Trophoblast cell (in vitro differentiated cells and primary cell): ENCODE measurements around the gene STAT3. TPM values are rescaled to one million over a fixed set of nuclear protein-coding genes. Genes with fewer than 3 reads are reported as not detected.

Source experiments
- DNase-seq, 2 donors: peaks; one replicate each; pipeline ENCODE4 v3.0.0-alpha.2; 2016
- H2AFZ ChIP-seq: 2 replicates; pipeline ENCODE4 v1.6.1; 2013; ENCODE audit warnings: low read length, moderate library complexity, mild to moderate bottlenecking; ENCODE audit not compliant: insufficient read depth, poor library complexity
- H2AK5ac ChIP-seq: 2 replicates; pipeline ENCODE4 v1.6.1; 2013; ENCODE audit warnings: mild to moderate bottlenecking, low read length
- H2BK120ac ChIP-seq: 2 replicates; pipeline ENCODE4 v1.6.1; 2013; ENCODE audit warnings: low read length, mild to moderate bottlenecking, moderate library complexity; ENCODE audit not compliant: insufficient read depth, poor library complexity
- H2BK12ac ChIP-seq: 2 replicates; pipeline ENCODE4 v1.6.1; 2013; ENCODE audit warnings: mild to moderate bottlenecking, low read length, moderate library complexity
- H2BK5ac ChIP-seq: 2 replicates; pipeline ENCODE4 v1.6.1; 2013; ENCODE audit warnings: low read length, low read depth, moderate library complexity, mild to moderate bottlenecking; ENCODE audit not compliant: poor library complexity
- H3K14ac ChIP-seq: 2 replicates; pipeline ENCODE4 v1.6.1; 2013; ENCODE audit warnings: mild to moderate bottlenecking, low read length
- H3K18ac ChIP-seq: 2 replicates; pipeline ENCODE4 v1.6.1; 2013; ENCODE audit warnings: mild to moderate bottlenecking, low read length
- H3K23ac ChIP-seq: 2 replicates; pipeline ENCODE4 v1.6.1; 2013; ENCODE audit warnings: low read length
- H3K27ac ChIP-seq: 2 replicates; pipeline ENCODE4 v1.5.1; 2013; ENCODE audit warnings: low read depth, mild to moderate bottlenecking, inconsistent platforms, low read length, moderate library complexity
- H3K27me3 ChIP-seq: 2 replicates; pipeline ENCODE4 v1.6.1; 2013; ENCODE audit warnings: inconsistent platforms, mild to moderate bottlenecking, low read length, moderate library complexity; ENCODE audit not compliant: insufficient read depth
- H3K36me3 ChIP-seq, 2 experiments: 1 replicate in 1 of 2; 2 replicates in 1 of 2; pipeline ENCODE4 v1.6.1; 2013; ENCODE audit warnings: low read length in 2 of 2, mild to moderate bottlenecking in 2 of 2, moderate library complexity in 1 of 2; ENCODE audit not compliant: insufficient read depth in 2 of 2, control insufficient read depth in 1 of 2
- H3K4ac ChIP-seq: 2 replicates; pipeline ENCODE4 v1.6.1; 2013; ENCODE audit warnings: low read depth, mild to moderate bottlenecking, low read length, moderate library complexity
- H3K4me1 ChIP-seq, 2 experiments: 1 replicate in 1 of 2; 2 replicates in 1 of 2; pipeline ENCODE4 v1.6.1; 2013; ENCODE audit warnings: low read length in 2 of 2, mild to moderate bottlenecking in 2 of 2, moderate library complexity in 1 of 2; ENCODE audit not compliant: insufficient read depth in 2 of 2, control insufficient read depth in 1 of 2
- H3K4me2 ChIP-seq: 2 replicates; pipeline ENCODE4 v1.6.1; 2013; ENCODE audit warnings: inconsistent platforms, mild to moderate bottlenecking, low read length, moderate library complexity
- H3K4me3 ChIP-seq: 2 replicates; pipeline ENCODE4 v1.5.1; 2013; ENCODE audit warnings: mild to moderate bottlenecking, low read depth, low read length, inconsistent platforms
- H3K79me1 ChIP-seq: one replicate; pipeline ENCODE4 v1.6.1; 2013; ENCODE audit warnings: low read length
- H3K79me2 ChIP-seq: 2 replicates; pipeline ENCODE4 v1.6.1; 2013; ENCODE audit warnings: low read length, mild to moderate bottlenecking; ENCODE audit not compliant: control insufficient read depth, insufficient read depth, poor library complexity
- H3K9ac ChIP-seq: 2 replicates; pipeline ENCODE4 v1.6.1; 2013; ENCODE audit warnings: mild to moderate bottlenecking, low read length
- H3K9me3 ChIP-seq: 2 replicates; pipeline ENCODE4 v1.6.1; 2013; ENCODE audit warnings: low read depth, mild to moderate bottlenecking, control low read depth, inconsistent platforms, low read length; ENCODE audit not compliant: insufficient read depth
- H4K12ac ChIP-seq: 2 replicates; pipeline ENCODE4 v1.6.1; 2013; ENCODE audit warnings: low read depth, mild to moderate bottlenecking, low read length, moderate library complexity
- H4K8ac ChIP-seq: 2 replicates; pipeline ENCODE4 v1.6.1; 2013; ENCODE audit warnings: low read depth, mild to moderate bottlenecking, low read length, moderate library complexity
- H4K91ac ChIP-seq: one replicate; pipeline ENCODE4 v1.6.1; 2013; ENCODE audit warnings: low read depth, mild to moderate bottlenecking, low read length, moderate library complexity
- WGBS: extraction: QIAGEN DNeasy Blood & Tissue Kit; methylation state at CpG from one replicate; pipeline ENCODE4 v1.1.7; 2013; ENCODE audit warnings: missing lambda C conversion rate; ENCODE audit not compliant: insufficient read length, insufficient coverage; ENCODE audit errors: extremely low coverage; 5-methylcytosine and 5-hydroxymethylcytosine counted together
- polyA plus RNA-seq: library from polyadenylated mRNA; stranded (reverse); fragments of 200-250 nt; gene quantifications from 2 replicates; pipeline ENCODE4 v1.2.3, GENCODE V29; 2013

STAT3 gene
- polyA plus RNA-seq: 30.4 and 32.5 TPM in 2 replicates

DNA sequence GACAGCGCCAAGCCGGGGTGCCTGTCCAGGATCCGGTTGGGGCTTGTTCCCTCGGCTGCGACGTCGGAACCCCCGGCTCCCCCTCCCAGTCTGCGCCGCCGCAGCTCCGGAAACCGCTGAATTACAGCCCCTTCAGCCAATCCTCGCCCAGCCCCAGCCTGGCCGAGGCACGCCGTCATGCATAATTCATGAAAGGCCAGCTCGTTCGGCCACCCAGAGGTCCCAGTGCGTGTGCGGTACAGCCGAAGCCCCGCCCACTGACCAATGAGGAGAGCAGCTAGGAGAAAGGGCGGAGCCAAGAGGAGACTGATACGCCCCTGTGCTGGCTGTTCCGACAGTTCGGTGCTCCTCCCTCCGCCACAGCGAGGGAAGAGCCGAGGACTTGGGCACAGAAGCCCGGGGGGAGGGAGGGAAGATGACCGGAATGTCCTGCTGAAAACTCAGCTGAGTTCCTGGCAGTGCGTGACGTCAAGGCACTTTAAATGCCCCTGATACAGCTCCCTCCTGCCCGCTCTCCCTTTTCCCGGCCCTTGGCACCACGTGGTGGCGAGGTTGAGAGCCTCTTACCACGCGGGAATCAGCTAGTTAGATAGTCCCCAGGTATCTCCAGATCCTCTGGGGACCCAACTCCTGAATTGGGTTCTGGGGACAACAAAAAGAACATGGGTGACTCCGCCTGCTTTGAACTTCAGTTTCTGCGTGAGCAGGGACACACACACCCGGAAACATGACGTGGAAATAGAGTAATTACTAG, at the start of gene STAT3:
Gene STAT3 (minus strand): TSS at position 62 of the 754 bp plus-strand sequence. CDS start 39,926 bp downstream, outside the sequence.
- Histone ChIP-seq H3K4me1 (peaks cover 3 to 5% of the 10 kb centered on the region in 2 experiments), H3K18ac (peak within 1 kb of the TSS; percentile 85), H3K9ac (peak within 1 kb of the TSS; percentile 54), H3K9me3 (no peaks in the 10 kb centered on the region), H3K4me2 (peak within 1 kb of the TSS; percentile 92), H3K4ac (peak within 1 kb of the TSS; percentile 49), H2AFZ (peak within 1 kb of the TSS; percentile 74), H3K79me2 (peaks cover 7% of the 10 kb centered on the region), H2AK5ac (no peak within 1 kb of the TSS), H3K27ac (peak within 1 kb of the TSS; percentile 29), H3K27me3 (no peaks in the 10 kb centered on the region), H3K79me1 (peaks cover 10% of the 10 kb centered on the region), H4K91ac (peak within 1 kb of the TSS; percentile 67), H2BK5ac (peak within 1 kb of the TSS; percentile 85), H3K4me3 (peak within 1 kb of the TSS; percentile 94), H2BK12ac (no peak within 1 kb of the TSS), H3K23ac (peak within 1 kb of the TSS; percentile 64), H4K8ac (peak within 1 kb of the TSS; percentile 82), H4K12ac (peak within 1 kb of the TSS; percentile 13), H3K14ac (peak within 1 kb of the TSS; percentile 62), H2BK120ac (peak within 1 kb of the TSS; percentile 46), H3K36me3 (no peaks in the 10 kb centered on the region)
- no CpG with 5 or more reads among the region's 44 CpGs for WGBS
- peak; percentile 100 for DNase-seq

DNA sequence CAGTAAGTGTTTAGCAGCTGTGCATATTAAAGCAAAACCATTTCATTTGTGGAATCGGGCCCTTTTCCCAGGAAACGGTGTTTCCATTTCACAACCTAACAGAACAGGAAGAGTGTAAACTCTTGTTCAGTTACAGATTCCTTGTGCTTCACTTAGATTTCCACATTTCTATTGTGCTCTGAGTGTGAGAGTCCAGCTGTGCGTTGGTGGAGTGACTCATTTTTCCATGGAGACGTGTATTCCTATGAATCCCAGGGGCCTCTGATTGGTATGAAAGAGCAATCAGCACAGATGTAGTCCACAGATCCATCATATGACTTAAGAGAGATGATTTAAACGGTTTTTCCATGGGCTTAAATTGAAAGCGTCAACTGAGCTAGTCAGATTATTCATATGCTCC, 48.1 kb upstream of the STAT3 start:
- H3K4me2 ChIP-seq: no peak overlapping the region
- H3K9me3 ChIP-seq: no peaks in the 10 kb centered on the region
- H4K12ac ChIP-seq: no peak overlapping the region
- H2BK5ac ChIP-seq: no peak overlapping the region
- H2AFZ ChIP-seq: no peak overlapping the region
- no peaks in the 10 kb centered on the region for H3K79me2 ChIP-seq
- no peak overlapping the region for H3K27ac ChIP-seq
- H3K4ac ChIP-seq: no peak overlapping the region
- no peak overlapping the region for H3K4me3 ChIP-seq
- WGBS: no CpG with 5 or more reads among the region's 6 CpGs
- no peak overlapping the region for H2BK12ac ChIP-seq
- H3K27me3 ChIP-seq: no peaks in the 10 kb centered on the region
- no peak overlapping the region for H2AK5ac ChIP-seq
- no peaks in the 10 kb centered on the region for H3K79me1 ChIP-seq
- H4K8ac ChIP-seq: no peak overlapping the region
- DNase-seq: peak in 1 of 2 donors; percentile 22
- no peak overlapping the region for H3K23ac ChIP-seq
- H3K4me1 ChIP-seq: peaks cover 2 to 6% of the 10 kb centered on the region in 2 experiments
- no peak overlapping the region for H2BK120ac ChIP-seq
- no peak overlapping the region for H4K91ac ChIP-seq
- no peak overlapping the region for H3K14ac ChIP-seq
- H3K36me3 ChIP-seq: no peaks in the 10 kb centered on the region
- no peak overlapping the region for H3K9ac ChIP-seq
- H3K18ac ChIP-seq: no peak overlapping the region

DNA sequence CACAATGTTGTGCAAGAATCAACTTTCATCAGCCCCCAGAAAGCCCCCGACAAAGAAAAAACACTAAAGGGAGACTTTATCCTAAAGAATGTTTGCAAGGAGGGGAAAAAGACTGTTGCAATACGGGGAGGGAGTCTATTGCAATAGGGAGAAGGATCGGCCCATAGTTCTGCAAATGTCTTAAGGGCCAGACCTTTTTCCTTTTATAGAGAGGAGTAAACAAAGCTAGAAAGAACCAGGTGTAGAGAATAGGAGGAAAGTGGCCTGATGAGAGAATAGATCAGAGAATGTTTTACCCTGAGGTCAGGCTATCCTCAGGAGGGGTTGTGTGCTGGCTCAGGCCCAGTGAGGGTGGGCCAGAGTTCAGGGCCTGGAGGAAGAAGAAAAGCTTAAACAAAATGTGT, 43.5 kb upstream of the STAT3 start:
- Histone ChIP-seq H2BK120ac (no peak overlapping the region), H3K27ac (peak overlapping the region; percentile 70), H3K9me3 (no peaks in the 10 kb centered on the region), H3K4me3 (no peak overlapping the region), H3K4me2 (no peak overlapping the region), H3K79me1 (no peaks in the 10 kb centered on the region), H3K4me1 (peaks cover 4 to 12% of the 10 kb centered on the region in 2 experiments), H3K23ac (no peak overlapping the region), H2AK5ac (no peak overlapping the region), H4K8ac (no peak overlapping the region), H2BK5ac (peak overlapping the region; percentile 29), H3K14ac (no peak overlapping the region), H3K9ac (no peak overlapping the region), H3K79me2 (no peaks in the 10 kb centered on the region), H4K91ac (peak overlapping the region; percentile 28), H3K18ac (no peak overlapping the region), H3K36me3 (no peaks in the 10 kb centered on the region), H2AFZ (no peak overlapping the region), H3K4ac (no peak overlapping the region), H4K12ac (no peak overlapping the region), H3K27me3 (no peaks in the 10 kb centered on the region), H2BK12ac (peak overlapping the region; percentile 55)
- DNase-seq: peak in 1 of 2 donors; percentile 66
- WGBS: no CpG with 5 or more reads among the region's 3 CpGs

DNA sequence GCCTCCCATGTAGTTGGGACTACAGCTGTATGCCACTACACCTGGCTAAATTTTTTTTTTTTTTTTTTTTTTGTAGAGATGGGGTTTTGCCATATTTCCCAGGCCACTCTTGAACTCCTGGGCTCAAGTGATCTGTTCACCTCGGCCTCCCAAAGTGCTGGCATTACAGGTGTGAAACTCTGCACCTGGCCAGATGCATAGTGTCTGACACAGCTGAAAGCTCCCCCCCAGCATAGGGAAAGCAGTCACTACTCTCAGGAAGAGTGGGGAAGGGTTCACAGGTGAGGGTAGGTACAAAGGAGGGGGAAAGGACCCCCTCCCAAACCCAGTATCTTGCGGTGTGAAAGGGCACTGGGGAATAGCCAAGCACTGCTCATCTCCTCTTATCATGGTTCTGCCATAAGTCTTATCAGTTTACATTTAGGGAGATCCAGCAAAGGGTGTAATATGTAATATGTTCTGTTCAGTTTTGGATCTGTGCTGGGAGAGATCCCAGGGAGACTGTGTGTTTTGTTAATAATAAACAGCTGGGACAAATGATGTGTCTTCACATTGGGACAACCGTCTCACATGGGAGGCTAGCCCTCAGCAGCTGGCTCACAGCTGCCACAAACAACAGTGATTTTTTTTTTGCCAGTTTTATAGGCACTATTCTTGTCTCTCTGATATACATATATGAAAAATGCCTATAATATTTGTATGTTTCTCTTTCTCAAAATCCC, 41.6 kb upstream of the STAT3 start:
- H2BK5ac ChIP-seq: no peak overlapping the region
- H3K4me2 ChIP-seq: no peak overlapping the region
- no peak overlapping the region for H3K4me3 ChIP-seq
- no peak overlapping the region for H4K12ac ChIP-seq
- H2AFZ ChIP-seq: no peak overlapping the region
- no peaks in the 10 kb centered on the region for H3K27me3 ChIP-seq
- no peaks in the 10 kb centered on the region for H3K79me1 ChIP-seq
- H3K14ac ChIP-seq: no peak overlapping the region
- H3K79me2 ChIP-seq: no peaks in the 10 kb centered on the region
- no peak overlapping the region for H3K27ac ChIP-seq
- H3K4me1 ChIP-seq: peaks cover 4 to 12% of the 10 kb centered on the region in 2 experiments
- H3K9ac ChIP-seq: no peak overlapping the region
- H3K18ac ChIP-seq: no peak overlapping the region
- H2AK5ac ChIP-seq: no peak overlapping the region
- no peak overlapping the region for H4K91ac ChIP-seq
- H3K9me3 ChIP-seq: no peaks in the 10 kb centered on the region
- no peak for DNase-seq
- H3K23ac ChIP-seq: no peak overlapping the region
- H2BK12ac ChIP-seq: no peak overlapping the region
- WGBS: no CpG with 5 or more reads among the region's 3 CpGs
- no peaks in the 10 kb centered on the region for H3K36me3 ChIP-seq
- no peak overlapping the region for H2BK120ac ChIP-seq
- H3K4ac ChIP-seq: no peak overlapping the region
- H4K8ac ChIP-seq: no peak overlapping the region
